Right cardiac atrium (tissue), 5 donors: ENCODE results near the gene IPPK. TPM values are rescaled to one million over a fixed set of nuclear protein-coding genes. Genes with fewer than 3 reads are reported as not detected.
A peak's percentile ranks its signal among the peaks of the same experiment; 100 is the strongest.

Source experiments
- ATAC-seq, 2 donors: fragments of 200-7000 bp; cut with Tn5 transposase; one replicate each; pipeline versions ENCODE4 v1.8.0 to v1.9.1; 2020; ENCODE audit warnings: moderate library complexity in 2 of 2, mild to moderate bottlenecking in 1 of 2
- DNase-seq, 3 donors: peaks; one replicate each; pipeline ENCODE4 v3.0.0-alpha.2; 2020
- H3K27ac ChIP-seq: one replicate; pipeline ENCODE4 v1.5.1; 2013; ENCODE audit warnings: mild to moderate bottlenecking, low read length, control low read depth, moderate library complexity
- H3K27me3 ChIP-seq: one replicate; pipeline ENCODE4 v1.6.1; 2013; ENCODE audit not compliant: control insufficient read depth, insufficient read depth
- H3K4me1 ChIP-seq: one replicate; pipeline ENCODE4 v1.6.1; 2013; ENCODE audit warnings: low read length; ENCODE audit not compliant: control insufficient read depth, insufficient read depth
- H3K4me3 ChIP-seq: one replicate; pipeline ENCODE4 v1.5.1; 2013; ENCODE audit warnings: low read length, control low read depth
- H3K9me3 ChIP-seq: one replicate; pipeline ENCODE4 v1.6.1; 2013; ENCODE audit warnings: low read length; ENCODE audit not compliant: control insufficient read depth
- WGBS: extraction: QIAGEN DNeasy Blood & Tissue Kit; methylation state at CpG from one replicate; pipeline ENCODE4 v1.1.7; 2013; 5-methylcytosine and 5-hydroxymethylcytosine counted together
- intact Hi-C, 4 donors: fragments of 100-400 bp; cut with DNase I; formaldehyde crosslinking; loops; one replicate each; pipeline versions ENCODE4 v1.11.0 to v1.14.0; 2022 to 2023
- polyA plus RNA-seq: library from polyadenylated mRNA; stranded (reverse); fragments of 200-250 nt; gene quantifications from one replicate; pipeline ENCODE4 v1.2.3, GENCODE V29; 2013
- total RNA-seq, 4 donors: library from RNA; stranded (reverse); fragmentation: NEBNext Ultra II Directional; extraction: Animal tissue kit (Norgen Biotek cat#: 25700); gene quantifications; one replicate each; pipeline ENCODE4 v1.2.1, GENCODE V29; 2021
- donor health status: healthy with polysubstance abuse.
- donor health status: DM: no; HTN: yes; CAD: no.
- donor health status: DM: no; HTN: no; CAD: no.
- donor health status: DM: no; HTN: yes; CAD: no; lungs with severe emphysema.
- donor health status: DM: yes; HTN: yes; CAD: no.

Gene IPPK
- total and polyA plus RNA-seq, 5 donors, result 8.6 to 20.9 (median 11.3) TPM

- DNase-seq (no peak), ATAC-seq (no peak)
- Histone ChIP-seq H3K9me3 (no peaks in the 10 kb centered on the region), H3K4me3 (no peak overlapping the region), H3K27ac (no peak overlapping the region), H3K27me3 (no peaks in the 10 kb centered on the region), H3K4me1 (peaks cover 2% of the 10 kb centered on the region)
- intact Hi-C loops, result no loop called here
- 94% methylated on average over 23 of the region's 23 CpGs for WGBS
Measured at GRCh38 chr9:92613268-92614122, 56.4 kb downstream of the IPPK start.

- no peak for ATAC-seq
- Histone ChIP-seq H3K4me3 (no peak overlapping the region), H3K27ac (no peak overlapping the region), H3K9me3 (no peaks in the 10 kb centered on the region), H3K27me3 (no peaks in the 10 kb centered on the region), H3K4me1 (peaks cover 5% of the 10 kb centered on the region)
- whole genome bisulfite sequencing, result 94% methylated on average over 11 of the region's 11 CpGs
- DNase-seq, result no peak
- intact Hi-C loops, result no loop called here
Measured at GRCh38 chr9:92612816-92613215, 57.1 kb downstream of the IPPK start.

GRCh38 chr9:92612292-92612691, 57.6 kb downstream of the IPPK start:
- Histone ChIP-seq H3K27ac (no peak overlapping the region), H3K4me1 (peaks cover 5% of the 10 kb centered on the region), H3K4me3 (no peak overlapping the region), H3K27me3 (no peaks in the 10 kb centered on the region), H3K9me3 (no peaks in the 10 kb centered on the region)
- no peak for DNase-seq
- WGBS, result 96% methylated on average over 5 of the region's 5 CpGs
- ATAC-seq, result no peak
- intact Hi-C loops, result no loop called here

- Histone ChIP-seq H3K27me3 (no peaks in the 10 kb centered on the region), H3K27ac (no peak overlapping the region), H3K4me3 (no peak overlapping the region), H3K9me3 (no peaks in the 10 kb centered on the region), H3K4me1 (peaks cover 5% of the 10 kb centered on the region)
- intact Hi-C loops, result no loop called here
- ATAC-seq (no peak), DNase-seq (no peak)
- 85% methylated on average over 10 of the region's 10 CpGs for WGBS
Measured at GRCh38 chr9:92611621-92612285, 58.2 kb downstream of the IPPK start.

GRCh38 chr9:92610470-92611420, 59.2 kb downstream of the IPPK start:
- H3K4me1 ChIP-seq, result peaks cover 5% of the 10 kb centered on the region

GRCh38 chr9:92608909-92609445, 61.0 kb downstream of the IPPK start:
- H3K27ac ChIP-seq, result peak overlapping the region; percentile 70
- peak; percentile 69 to 85 for ATAC-seq
- no peak overlapping the region for H3K4me3 ChIP-seq
- no peaks in the 10 kb centered on the region for H3K9me3 ChIP-seq
- peaks cover 5% of the 10 kb centered on the region for H3K4me1 ChIP-seq
- H3K27me3 ChIP-seq, result no peaks in the 10 kb centered on the region
- intact Hi-C loops, result no loop called here
- WGBS, result 48% methylated on average over 11 of the region's 11 CpGs
- DNase-seq, result peak; percentile 67 to 92 (median 91)

More at GRCh38 chr9:92610470-92611420, 59.2 kb downstream of the IPPK start:
- peak in 2 of 3 donors; percentile 63 to 76 for DNase-seq
- Histone ChIP-seq H3K9me3 (no peaks in the 10 kb centered on the region), H3K27me3 (no peaks in the 10 kb centered on the region), H3K4me3 (no peak overlapping the region), H3K27ac (no peak overlapping the region)
- peak; percentile 30 to 50 for ATAC-seq
- 85% methylated on average over 32 of the region's 32 CpGs for WGBS
- intact Hi-C loops, result no loop called here

- 59% methylated on average over 10 of the region's 10 CpGs for WGBS
- Histone ChIP-seq H3K9me3 (no peaks in the 10 kb centered on the region), H3K27ac (peak overlapping the region; percentile 39), H3K27me3 (no peaks in the 10 kb centered on the region), H3K4me3 (no peak overlapping the region), H3K4me1 (peaks cover 5% of the 10 kb centered on the region)
- ATAC-seq (no peak), DNase-seq (no peak)
- intact Hi-C loops, result no loop called here
Measured at GRCh38 chr9:92608241-92608908, 61.6 kb downstream of the IPPK start.

GRCh38 chr9:92607773-92608172, 62.2 kb downstream of the IPPK start:
- H3K4me3 ChIP-seq, result no peak overlapping the region
- DNase-seq (no peak), ATAC-seq (peak in 1 of 2 donors; percentile 27)
- no peaks in the 10 kb centered on the region for H3K9me3 ChIP-seq
- intact Hi-C loops, result no loop called here
- WGBS, result 28% methylated on average over 4 of the region's 4 CpGs
- peaks cover 5% of the 10 kb centered on the region for H3K4me1 ChIP-seq
- no peaks in the 10 kb centered on the region for H3K27me3 ChIP-seq
- peak overlapping the region; percentile 39 for H3K27ac ChIP-seq

- no peak for DNase-seq
- Histone ChIP-seq H3K9me3 (no peaks in the 10 kb centered on the region), H3K4me3 (no peak overlapping the region), H3K27ac (no peak overlapping the region), H3K4me1 (peaks cover 5% of the 10 kb centered on the region), H3K27me3 (no peaks in the 10 kb centered on the region)
- WGBS, result 6% methylated on average over 2 of the region's 2 CpGs
- ATAC-seq, result peak in 1 of 2 donors; percentile 14
- intact Hi-C loops, result no loop called here
Measured at GRCh38 chr9:92607088-92607487, 62.8 kb downstream of the IPPK start.

GRCh38 chr9:92605224-92605623, 64.7 kb downstream of the IPPK start:
- WGBS, result 96% methylated on average over 5 of the region's 5 CpGs
- no peak for DNase-seq

More at GRCh38 chr9:92605224-92605623, 64.7 kb downstream of the IPPK start:
- Histone ChIP-seq H3K4me3 (no peak overlapping the region), H3K4me1 (peaks cover 5% of the 10 kb centered on the region), H3K27me3 (no peaks in the 10 kb centered on the region), H3K27ac (no peak overlapping the region), H3K9me3 (no peaks in the 10 kb centered on the region)
- ATAC-seq, result no peak
- intact Hi-C loops, result no loop called here
